ENCODE results near the gene TMEM271.
"Not testable (repeated sequence)": the region's sequence is repeated elsewhere in the genome, so short reads cannot be mapped to it uniquely, and the experiment has no call there.

The TMEM271 gene

GRCh38 chr4:609400-610050 is 33.4 kb upstream of the TMEM271 start:
- DNase-seq: no peak

- no peak for DNase-seq
These were observed 32.1 kb upstream of the TMEM271 start for GRCh38 chr4:608236-608635.

- DNase-seq: no peak
These were observed 29.8 kb upstream of the TMEM271 start for GRCh38 chr4:605702-606425.

DNA sequence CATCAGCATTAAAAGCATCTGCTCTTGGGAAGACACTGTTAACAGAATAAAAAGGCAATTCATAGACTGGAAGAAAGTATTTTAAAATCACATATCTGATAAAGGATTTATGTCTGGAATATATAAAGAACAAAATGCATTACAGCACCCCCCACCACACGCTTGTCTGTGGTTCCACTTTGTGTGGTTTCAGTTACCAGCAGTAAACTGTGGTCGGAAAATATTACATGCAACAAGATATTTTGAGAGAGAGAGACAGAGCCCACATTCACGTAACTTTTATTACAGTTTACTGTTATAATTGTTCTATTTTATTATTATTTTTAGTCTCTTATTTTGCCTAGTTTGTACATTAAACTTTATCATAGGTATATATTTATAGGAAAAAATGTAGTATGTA is 28.0 kb upstream of the TMEM271 start:
- DNase-seq: no peak

DNA sequence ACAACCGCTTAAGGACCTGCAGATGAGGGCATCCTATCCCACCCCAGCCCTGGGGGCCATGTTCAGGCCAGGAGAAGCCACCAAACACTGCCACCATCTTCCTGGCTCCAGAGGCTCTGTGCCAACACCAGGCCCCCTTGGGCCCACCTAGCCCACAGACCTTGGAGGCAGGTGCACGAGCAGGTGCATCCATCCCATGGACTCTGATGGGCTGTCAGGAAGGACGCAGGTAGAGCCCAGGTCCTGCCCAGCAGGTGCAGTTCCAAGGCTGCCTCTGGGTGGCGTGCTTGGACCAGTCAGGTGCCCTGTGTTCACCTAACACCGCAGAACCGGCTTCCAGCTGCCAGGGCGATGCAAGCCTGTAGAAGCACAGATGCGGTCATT is 26.5 kb upstream of the TMEM271 start:
- peak; percentile 35 for DNase-seq

GRCh38 chr4:601612-602558 is 25.8 kb upstream of the TMEM271 start:
- no peak for DNase-seq

GRCh38 chr4:600850-601515 is 24.9 kb upstream of the TMEM271 start:
- no peak for DNase-seq

DNA sequence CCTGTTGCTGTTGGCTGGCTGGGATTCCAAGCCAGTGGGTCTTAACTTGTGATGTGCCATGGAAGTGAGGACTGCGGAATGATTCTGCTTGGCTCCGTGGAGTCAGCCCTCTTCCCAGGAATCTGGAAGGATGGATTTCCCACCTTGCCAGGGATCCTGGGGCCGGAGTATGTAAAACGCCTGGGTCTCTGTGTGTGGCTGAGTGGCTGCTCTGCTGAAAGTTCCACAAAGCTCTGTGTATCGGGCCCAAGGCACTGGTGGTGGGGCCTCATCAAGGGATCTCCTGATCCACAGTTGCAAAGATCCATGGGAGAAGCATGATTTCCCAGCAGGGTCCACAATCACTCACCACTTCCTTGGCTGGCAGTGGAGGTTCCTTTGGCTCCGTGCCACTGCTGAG is 24.1 kb upstream of the TMEM271 start:
- DNase-seq: no peak

- no peak for DNase-seq
These were observed 22.8 kb upstream of the TMEM271 start for GRCh38 chr4:598925-599324.

- no peak for DNase-seq
These were observed 16.9 kb upstream of the TMEM271 start for GRCh38 chr4:592825-593520.

- DNase-seq: not testable (repeated sequence)
These were observed 16.1 kb upstream of the TMEM271 start for GRCh38 chr4:592178-592577.

- DNase-seq: no peak
These were observed 14.3 kb upstream of the TMEM271 start for GRCh38 chr4:590313-590841.

DNA sequence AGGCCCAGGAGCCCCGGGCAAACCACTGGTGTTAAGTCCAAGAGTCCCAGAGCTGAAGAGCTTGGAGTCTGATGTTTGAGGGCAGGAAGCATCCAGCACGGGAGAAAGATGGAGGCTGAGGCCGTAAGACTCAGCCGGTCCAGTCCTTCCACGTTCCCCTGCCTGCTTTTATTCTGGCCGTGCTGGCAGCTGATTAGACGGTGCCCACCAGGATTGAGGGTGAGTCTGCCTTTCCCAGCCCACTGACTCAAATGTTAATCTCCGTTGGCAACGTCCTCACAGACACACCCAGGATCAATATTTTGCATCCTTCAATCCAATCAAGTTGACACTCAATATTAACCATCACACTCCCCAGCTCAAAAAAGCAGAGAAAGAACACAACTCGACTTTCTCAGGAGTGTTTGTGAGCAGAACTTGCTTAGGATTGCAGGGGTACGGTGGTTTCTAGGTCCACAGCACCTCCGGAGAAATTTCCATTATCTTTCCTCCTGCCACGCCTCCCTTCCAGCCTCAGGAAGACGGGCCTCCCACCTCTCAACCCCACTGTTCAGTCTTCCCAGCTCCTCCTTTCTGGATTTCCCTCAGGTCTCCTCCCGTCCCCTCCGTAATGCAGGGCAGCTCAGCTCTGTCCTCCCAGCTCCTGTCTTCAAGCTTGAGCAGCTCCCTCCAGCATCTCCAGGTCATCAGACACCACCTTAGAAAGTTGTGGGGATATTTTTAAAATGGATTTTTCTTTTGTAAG is 13.3 kb upstream of the TMEM271 start:
- no peak for DNase-seq

- DNase-seq: no peak
These were observed 12.3 kb upstream of the TMEM271 start for GRCh38 chr4:588351-588849.

DNA sequence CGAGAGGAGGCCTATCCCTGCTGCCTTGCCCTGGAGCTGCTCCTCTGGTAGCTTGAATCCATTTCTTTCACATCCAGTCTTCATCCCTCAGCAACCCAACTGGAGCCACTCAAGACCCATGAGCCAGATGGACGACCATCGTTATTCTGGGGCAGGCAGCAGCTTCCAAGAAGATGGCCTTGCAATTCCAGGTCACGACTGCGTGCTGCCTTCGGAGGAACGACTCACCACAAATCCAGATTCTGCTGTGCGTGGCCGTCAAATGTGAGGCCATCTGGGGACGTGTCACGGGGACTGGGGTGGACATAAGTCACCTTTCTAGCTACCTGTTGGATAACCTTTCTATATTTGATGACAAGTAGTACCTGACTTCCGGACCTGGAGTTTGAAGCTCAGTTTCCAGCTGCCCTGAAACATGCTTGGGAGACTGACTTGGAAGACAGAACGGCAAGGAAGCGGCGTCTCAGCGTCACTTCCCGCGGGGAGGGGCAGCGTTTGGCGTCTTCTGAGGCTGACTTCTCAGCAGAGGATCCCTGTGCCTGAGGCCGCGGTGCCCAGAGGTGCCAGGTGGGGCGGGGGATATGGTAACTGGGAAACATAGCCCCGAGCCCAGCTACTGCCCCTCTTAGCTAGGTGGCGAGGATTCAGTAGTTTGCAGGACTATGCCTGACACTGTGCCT is 11.7 kb upstream of the TMEM271 start:
- DNase-seq: no peak

DNA sequence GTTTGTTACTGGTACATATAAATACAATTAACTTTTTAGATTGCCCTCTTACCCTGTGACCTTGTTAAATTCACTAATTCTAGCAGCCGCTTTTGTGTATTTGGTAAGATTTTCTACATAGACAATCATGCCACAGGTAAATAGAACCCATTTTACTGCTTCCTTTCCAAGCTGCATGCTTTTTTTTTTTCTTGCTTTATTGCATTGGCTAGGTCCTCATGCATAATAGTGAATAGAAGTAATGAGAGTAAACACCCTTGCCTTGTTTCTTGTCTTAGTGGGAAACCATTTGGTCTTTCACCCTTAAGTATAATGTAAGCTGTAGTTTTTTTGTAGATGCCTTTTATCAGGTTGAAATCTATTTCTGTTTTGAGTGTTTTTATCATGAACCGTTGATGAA is 7.7 kb upstream of the TMEM271 start:
- no peak for DNase-seq

GRCh38 chr4:581753-582361 is 5.8 kb upstream of the TMEM271 start:
- DNase-seq: no peak

DNA sequence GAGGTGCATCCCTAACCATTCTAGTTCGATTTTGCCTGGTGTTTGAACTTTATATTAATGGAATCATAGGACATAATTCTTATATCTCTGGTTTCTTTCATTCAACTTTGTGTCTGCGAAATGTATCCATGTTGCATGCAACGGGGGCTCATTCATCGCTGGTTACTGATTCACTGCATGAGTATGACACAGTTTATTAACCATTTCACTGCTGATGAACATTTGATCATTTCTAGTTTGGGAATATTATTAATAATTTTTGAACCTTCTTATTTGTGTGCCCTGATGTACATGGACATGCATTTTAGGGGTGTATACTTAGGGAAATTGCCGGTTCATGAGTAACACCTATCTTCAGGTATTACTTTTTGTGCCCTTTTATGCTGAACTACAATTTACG is 5.1 kb upstream of the TMEM271 start:
- DNase-seq: no peak

DNA sequence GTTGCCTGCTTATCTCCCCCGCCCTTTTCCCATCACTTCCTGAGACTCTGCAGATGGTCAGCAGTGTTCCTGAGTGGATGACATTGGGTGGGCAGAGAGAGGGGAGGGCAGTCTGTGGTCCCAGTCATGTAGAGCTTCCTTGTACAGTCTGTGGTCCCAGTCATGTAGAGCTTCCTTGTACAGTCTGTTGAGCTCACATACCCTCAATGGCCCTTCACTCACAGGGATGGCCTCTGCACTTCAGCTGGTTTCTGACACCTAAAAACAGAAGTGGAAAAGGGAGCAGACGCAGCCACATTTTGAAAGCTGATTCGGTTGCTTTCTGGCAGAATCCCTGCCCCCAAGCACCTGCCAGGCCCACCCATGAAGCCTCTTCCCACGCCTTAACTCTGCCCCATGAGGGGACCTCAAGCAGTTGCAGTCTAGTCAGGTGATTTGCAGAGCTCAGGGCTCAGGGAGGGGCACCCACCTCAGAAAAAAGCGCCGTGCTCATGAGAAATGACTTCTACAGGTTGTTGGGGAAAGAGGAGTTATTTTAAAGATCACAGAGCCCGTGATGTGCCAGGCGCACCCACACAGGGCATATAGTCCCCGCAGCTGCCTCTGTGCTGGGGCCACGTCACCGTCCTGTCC is 3.6 kb upstream of the TMEM271 start:
- DNase-seq: no peak
